Activated T-cell treated with anti-CD3 and anti-CD28 coated beads, Interleukin-2, amount 50 U/mL, for 72 hours (primary cell): Measurements from ENCODE around the gene CYLC1. TPM values are rescaled to one million over a fixed set of nuclear protein-coding genes. Genes with fewer than 3 reads are reported as not detected.

Source experiments
- ATAC-seq, 2 donors: fragments of 150-1000 bp; cut with Tn5 transposase; replicated peaks in 1 of 2; 2 replicates each; pipeline ENCODE4 v1.10.0; 2021; ENCODE audit warnings: moderate library complexity in 2 of 2, mild to moderate bottlenecking in 1 of 2
- DNase-seq, 2 donors: peaks; one replicate each; pipeline ENCODE4 v3.0.0; 2021 to 2022; ENCODE audit warnings: mixed read lengths in 1 of 2
- H3K27ac Mint-ChIP-seq: one replicate; pipeline ENCODE4 v1.8.0; 2022; ENCODE audit warnings: mild to moderate bottlenecking, moderate library complexity, mixed read lengths
- H3K27me3 Mint-ChIP-seq: one replicate; pipeline ENCODE4 v1.8.0; 2022; ENCODE audit warnings: low read depth, mixed read lengths
- H3K36me3 Mint-ChIP-seq, 2 donors: one replicate each; pipeline ENCODE4 v1.8.0; 2022; ENCODE audit warnings: mixed read lengths in 2 of 2, mild to moderate bottlenecking in 1 of 2; ENCODE audit not compliant: insufficient read depth in 2 of 2
- H3K4me1 Mint-ChIP-seq: one replicate; pipeline ENCODE4 v1.8.0; 2022; ENCODE audit warnings: low read depth, mixed read lengths
- H3K4me3 Mint-ChIP-seq, 2 donors: one replicate each; pipeline ENCODE4 v1.8.0; 2022; ENCODE audit warnings: mild to moderate bottlenecking in 2 of 2, mixed read lengths in 2 of 2, moderate library complexity in 2 of 2
- H3K9me3 Mint-ChIP-seq, 2 donors: one replicate each; pipeline ENCODE4 v1.8.0; 2022; ENCODE audit warnings: mixed read lengths in 2 of 2
- total RNA-seq, 2 donors: library from RNA; stranded (reverse); gene quantifications; one replicate each; pipeline ENCODE4 v1.2.3, GENCODE V29; 2022

CYLC1 gene
- not detected for total RNA-seq

DNA sequence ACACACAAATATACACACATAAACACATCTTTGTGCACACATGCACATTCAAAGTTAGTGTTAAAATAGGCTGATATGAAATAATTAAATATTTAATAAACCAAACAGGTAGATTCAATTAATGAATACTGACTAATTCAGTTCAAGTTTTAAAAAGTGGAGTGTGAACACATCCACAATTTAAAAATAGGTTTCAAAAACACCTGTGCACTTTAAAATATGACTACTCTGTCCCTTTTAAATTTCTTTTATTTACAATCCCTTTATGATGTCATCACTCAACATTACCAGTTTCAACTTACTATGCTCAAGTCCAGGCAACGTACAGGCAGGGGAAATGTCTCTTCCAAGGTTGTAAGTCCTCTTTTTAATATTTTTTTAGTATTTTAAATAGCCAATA, at the start of gene CYLC1:
TSS of gene CYLC1 (plus strand) at position 301 of the 400 bp plus-strand sequence. CDS start at position 338, 37 bp downstream.
- no peak within 1 kb of the TSS for H3K27ac Mint-ChIP-seq
- no peak for DNase-seq
- no peak within 1 kb of the TSS for H3K4me3 Mint-ChIP-seq
- no peaks in the 10 kb centered on the region for H3K4me1 Mint-ChIP-seq
- no peak for ATAC-seq
- H3K9me3 Mint-ChIP-seq: peaks cover 2 to 6% of the 10 kb centered on the region in 2 donors
- H3K27me3 Mint-ChIP-seq: no peaks in the 10 kb centered on the region
- no peaks in the 10 kb centered on the region for H3K36me3 Mint-ChIP-seq

DNA sequence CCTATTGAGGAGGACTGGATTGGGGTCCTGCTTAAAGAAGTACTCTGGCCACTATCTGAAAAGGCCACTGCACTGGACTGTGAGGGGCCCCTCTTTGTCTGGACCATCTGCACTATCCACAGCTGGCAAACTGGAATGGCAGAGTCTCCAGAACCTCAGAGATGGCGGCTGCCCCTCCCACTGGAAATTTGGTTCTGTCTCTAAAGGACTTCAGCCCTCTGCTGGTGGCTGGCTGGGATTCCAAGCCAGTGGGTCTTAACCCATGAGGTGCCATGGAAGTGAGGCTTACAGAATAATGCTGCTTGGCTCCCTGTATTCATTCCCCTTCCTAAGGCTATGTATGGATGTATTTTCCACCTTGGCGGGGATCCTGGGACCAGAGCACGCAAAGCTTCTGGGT, 41.6 kb upstream of the CYLC1 start:
- Mint-ChIP-seq H3K36me3 (peaks cover 0 to 4% of the 10 kb centered on the region in 2 donors), H3K9me3 (peaks cover 6 to 7% of the 10 kb centered on the region in 2 donors), H3K4me3 (no peak overlapping the region), H3K27me3 (peaks cover 5% of the 10 kb centered on the region), H3K4me1 (no peaks in the 10 kb centered on the region), H3K27ac (no peak overlapping the region)
- no peak for DNase-seq
- ATAC-seq: no peak

- H3K27ac Mint-ChIP-seq: no peak overlapping the region
- H3K27me3 Mint-ChIP-seq: no peaks in the 10 kb centered on the region
- no peaks in the 10 kb centered on the region for H3K4me1 Mint-ChIP-seq
- no peak for DNase-seq
- H3K4me3 Mint-ChIP-seq: no peak overlapping the region
- no peak for ATAC-seq
- peaks cover 2 to 4% of the 10 kb centered on the region in 2 donors for H3K9me3 Mint-ChIP-seq
- H3K36me3 Mint-ChIP-seq: no peaks in the 10 kb centered on the region
These were observed 31.1 kb upstream of the CYLC1 start for GRCh38 chrX:83829874-83830273.

DNA sequence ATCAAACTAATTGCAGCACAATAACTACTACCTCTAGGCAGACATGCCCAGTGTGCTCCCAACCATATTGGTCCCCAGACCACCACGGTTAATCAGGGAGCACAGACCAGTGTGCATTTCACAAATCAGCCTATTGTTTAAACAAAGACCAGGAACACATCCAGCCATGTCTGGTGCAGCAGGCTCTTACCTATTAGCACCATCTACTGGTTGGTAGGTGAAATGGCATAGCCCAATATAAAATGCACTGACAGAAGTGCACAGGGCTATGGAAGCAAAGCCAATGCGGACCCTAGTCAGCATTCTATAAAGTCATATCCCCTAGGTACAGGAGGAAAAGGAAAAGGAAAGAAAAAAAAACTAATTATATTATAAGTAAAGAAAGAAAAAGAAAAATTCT, 15.5 kb upstream of the CYLC1 start:
- H3K27me3 Mint-ChIP-seq: no peaks in the 10 kb centered on the region
- DNase-seq (no peak), ATAC-seq (no peak)
- H3K27ac Mint-ChIP-seq: no peak overlapping the region
- H3K4me1 Mint-ChIP-seq: no peaks in the 10 kb centered on the region
- H3K9me3 Mint-ChIP-seq: peaks cover 2 to 3% of the 10 kb centered on the region in 2 donors
- H3K36me3 Mint-ChIP-seq: no peaks in the 10 kb centered on the region
- no peak overlapping the region for H3K4me3 Mint-ChIP-seq

- no peak for ATAC-seq
- peaks cover 2 to 3% of the 10 kb centered on the region in 2 donors for H3K9me3 Mint-ChIP-seq
- no peak overlapping the region for H3K27ac Mint-ChIP-seq
- no peaks in the 10 kb centered on the region for H3K4me1 Mint-ChIP-seq
- DNase-seq: no peak
- no peaks in the 10 kb centered on the region for H3K27me3 Mint-ChIP-seq
- H3K4me3 Mint-ChIP-seq: no peak overlapping the region
- H3K36me3 Mint-ChIP-seq: no peaks in the 10 kb centered on the region
These were observed 13.6 kb upstream of the CYLC1 start for GRCh38 chrX:83847339-83847738.

GRCh38 chrX:83888585-83888984, 27.6 kb downstream of the CYLC1 start:
- DNase-seq (no peak), ATAC-seq (no peak)
- H3K4me3 Mint-ChIP-seq: no peak overlapping the region
- no peaks in the 10 kb centered on the region for H3K4me1 Mint-ChIP-seq
- no peak overlapping the region for H3K27ac Mint-ChIP-seq
- no peaks in the 10 kb centered on the region for H3K9me3 Mint-ChIP-seq
- no peaks in the 10 kb centered on the region for H3K36me3 Mint-ChIP-seq
- peaks cover 10% of the 10 kb centered on the region for H3K27me3 Mint-ChIP-seq

- Mint-ChIP-seq H3K4me3 (no peak overlapping the region), H3K27ac (no peak overlapping the region), H3K9me3 (no peaks in the 10 kb centered on the region), H3K27me3 (peaks cover 10% of the 10 kb centered on the region), H3K36me3 (no peaks in the 10 kb centered on the region), H3K4me1 (no peaks in the 10 kb centered on the region)
- ATAC-seq: no peak
- no peak for DNase-seq
These were observed 31.5 kb downstream of the CYLC1 start for GRCh38 chrX:83892433-83892832.

- H3K36me3 Mint-ChIP-seq: no peaks in the 10 kb centered on the region
- no peak overlapping the region for H3K4me3 Mint-ChIP-seq
- no peak for ATAC-seq
- peaks cover 0 to 3% of the 10 kb centered on the region in 2 donors for H3K9me3 Mint-ChIP-seq
- H3K27me3 Mint-ChIP-seq: no peaks in the 10 kb centered on the region
- DNase-seq: no peak
- no peaks in the 10 kb centered on the region for H3K4me1 Mint-ChIP-seq
- no peak overlapping the region for H3K27ac Mint-ChIP-seq
These were observed 46.0 kb downstream of the CYLC1 start for GRCh38 chrX:83906921-83907320.

GRCh38 chrX:83916525-83916924, 55.6 kb downstream of the CYLC1 start:
- no peaks in the 10 kb centered on the region for H3K4me1 Mint-ChIP-seq
- H3K36me3 Mint-ChIP-seq: no peaks in the 10 kb centered on the region
- no peak overlapping the region for H3K4me3 Mint-ChIP-seq
- ATAC-seq: no peak
- H3K27me3 Mint-ChIP-seq: no peaks in the 10 kb centered on the region
- no peaks in the 10 kb centered on the region for H3K9me3 Mint-ChIP-seq
- H3K27ac Mint-ChIP-seq: no peak overlapping the region
- DNase-seq: no peak

DNA sequence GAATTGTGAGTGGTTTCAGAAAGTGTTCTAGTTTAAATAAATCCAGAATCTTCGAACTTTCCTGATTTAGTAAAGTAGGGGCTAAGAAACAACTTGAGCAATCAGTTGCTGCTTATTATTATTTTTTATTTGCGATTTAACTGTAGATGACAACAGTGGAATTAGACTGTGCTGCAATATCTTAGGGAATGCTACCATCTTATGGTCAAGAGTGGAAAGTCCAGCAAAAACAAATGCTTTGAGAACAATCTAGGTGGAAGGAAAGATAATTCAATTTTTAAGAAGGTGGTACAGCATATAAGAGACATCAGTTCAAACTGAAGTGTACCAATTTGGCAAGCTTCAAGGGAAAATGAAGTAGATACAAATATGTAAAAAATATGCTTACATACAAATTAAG, 73.3 kb downstream of the CYLC1 start:
- H3K27ac Mint-ChIP-seq: no peak overlapping the region
- H3K36me3 Mint-ChIP-seq: no peaks in the 10 kb centered on the region
- peaks cover 1 to 2% of the 10 kb centered on the region in 2 donors for H3K9me3 Mint-ChIP-seq
- no peaks in the 10 kb centered on the region for H3K4me1 Mint-ChIP-seq
- no peak for ATAC-seq
- H3K27me3 Mint-ChIP-seq: peaks cover 4% of the 10 kb centered on the region
- no peak for DNase-seq
- no peak overlapping the region for H3K4me3 Mint-ChIP-seq
